WI38 (cell line): ENCODE data around the gene KCNJ4.
"Not testable (repeated sequence)": the region's sequence is repeated elsewhere in the genome, so short reads cannot be mapped to it uniquely, and the experiment has no call there.

Experiments
- H3K4me3 ChIP-seq: 2 replicates; pipeline ENCODE4 v1.5.1; 2011; ENCODE audit warnings: low read depth, mild to moderate bottlenecking, control low read depth, low read length
- CTCF ChIP-seq: IDR thresholded peaks from 2 replicates; pipeline ENCODE4 v1.5.1; 2012; ENCODE audit warnings: low read depth, mild to moderate bottlenecking, control low read depth, low read length

KCNJ4 gene

GRCh38 chr22:38406617-38407016 is 48.4 kb downstream of the KCNJ4 start:
- H3K4me3 ChIP-seq: no peak overlapping the region

GRCh38 chr22:38404419-38404818 is 50.6 kb downstream of the KCNJ4 start:
- no peak for TF ChIP-seq CTCF
- H3K4me3 ChIP-seq: no peak overlapping the region

More at GRCh38 chr22:38406617-38407016, 48.4 kb downstream of the KCNJ4 start:
- TF ChIP-seq CTCF: no peak

- no peak overlapping the region for H3K4me3 ChIP-seq
- no peak for TF ChIP-seq CTCF
Measured at GRCh38 chr22:38403812-38404211, 51.2 kb downstream of the KCNJ4 start.

GRCh38 chr22:38402204-38402603 is 52.8 kb downstream of the KCNJ4 start:
- H3K4me3 ChIP-seq: no peak overlapping the region

GRCh38 chr22:38401336-38402084 is 53.5 kb downstream of the KCNJ4 start:
- no peak overlapping the region for H3K4me3 ChIP-seq
- TF ChIP-seq CTCF: no peak

More at GRCh38 chr22:38402204-38402603, 52.8 kb downstream of the KCNJ4 start:
- TF ChIP-seq CTCF: no peak

- not testable (repeated sequence) for H3K4me3 ChIP-seq
Measured at GRCh38 chr22:38400256-38400655, 54.7 kb downstream of the KCNJ4 start.

GRCh38 chr22:38398609-38399461 is 56.2 kb downstream of the KCNJ4 start:
- peak overlapping the region; percentile 72 for H3K4me3 ChIP-seq
- no peak for TF ChIP-seq CTCF

- peak overlapping the region; percentile 72 for H3K4me3 ChIP-seq
Measured at GRCh38 chr22:38398181-38398608, 56.8 kb downstream of the KCNJ4 start.
